ENCODE measurements around the gene FRS3.

FRS3 gene, protein sequence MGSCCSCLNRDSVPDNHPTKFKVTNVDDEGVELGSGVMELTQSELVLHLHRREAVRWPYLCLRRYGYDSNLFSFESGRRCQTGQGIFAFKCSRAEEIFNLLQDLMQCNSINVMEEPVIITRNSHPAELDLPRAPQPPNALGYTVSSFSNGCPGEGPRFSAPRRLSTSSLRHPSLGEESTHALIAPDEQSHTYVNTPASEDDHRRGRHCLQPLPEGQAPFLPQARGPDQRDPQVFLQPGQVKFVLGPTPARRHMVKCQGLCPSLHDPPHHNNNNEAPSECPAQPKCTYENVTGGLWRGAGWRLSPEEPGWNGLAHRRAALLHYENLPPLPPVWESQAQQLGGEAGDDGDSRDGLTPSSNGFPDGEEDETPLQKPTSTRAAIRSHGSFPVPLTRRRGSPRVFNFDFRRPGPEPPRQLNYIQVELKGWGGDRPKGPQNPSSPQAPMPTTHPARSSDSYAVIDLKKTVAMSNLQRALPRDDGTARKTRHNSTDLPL

DNA sequence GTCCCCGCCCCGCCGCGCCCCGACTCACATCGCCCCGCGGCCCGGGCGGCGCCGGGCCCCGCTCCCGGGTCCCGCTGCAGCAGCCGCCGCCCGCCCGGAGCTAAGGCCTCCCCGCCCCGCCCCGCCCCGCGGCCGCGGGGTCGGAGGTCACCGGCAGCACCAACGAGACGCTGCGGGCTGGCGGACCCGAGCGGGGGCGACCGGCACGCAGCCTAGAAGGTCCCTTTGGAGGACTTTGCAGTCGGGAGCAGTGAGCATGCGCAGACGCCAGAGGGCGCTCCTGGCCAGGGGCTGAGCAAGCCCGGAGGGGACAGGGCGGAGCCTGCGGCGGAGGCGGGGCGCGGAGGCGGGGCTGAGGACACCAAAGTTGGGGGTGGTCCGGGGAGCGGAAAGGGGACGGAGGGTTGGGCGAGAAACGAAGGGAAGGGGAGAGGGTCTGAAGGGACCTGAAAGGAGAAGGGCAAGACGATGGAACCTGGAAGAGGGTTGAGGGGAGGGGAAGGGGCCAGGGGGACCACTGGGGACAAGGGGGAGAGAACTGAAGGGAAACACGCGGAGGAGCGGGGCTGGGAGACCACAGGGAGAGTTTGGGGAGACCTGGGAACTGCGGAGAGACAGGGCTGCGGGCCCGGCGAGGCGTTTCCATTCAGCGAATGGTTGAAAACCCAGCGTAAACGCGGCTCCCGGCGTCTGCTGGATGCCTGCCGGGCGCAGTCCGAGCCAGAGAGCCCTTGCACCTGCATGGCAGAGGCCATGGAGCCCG lies at the start of gene FRS3:
FRS3 (minus strand) TSS at position 113 of the 763 bp plus-strand sequence. CDS start 2,913 bp downstream, outside the sequence.
- peak within 1 kb of the TSS; percentile 73 for H3K4me3 ChIP-seq (ENCODE audit: low read depth, low read length)
- DNase-seq (ENCODE audit: low read depth): peak; percentile 97
- TF ChIP-seq CTCF (IDR thresholded peaks at IDR 0.05; ENCODE audit: low read depth, low read length) (peak; percentile 81), POLR2A (IDR thresholded peaks at IDR 0.05; ENCODE audit: extremely low read depth, insufficient read length) (peak; percentile 41), MAX (IDR thresholded peaks at IDR 0.05; ENCODE audit: low read depth, low read length) (peak; percentile 80), MYC (IDR thresholded peaks at IDR 0.05; ENCODE audit: low read depth, low read length) (peak; percentile 44)

GRCh38 chr6:41826343-41827022 lies 46.8 kb upstream of the FRS3 start:
- no peak for DNase-seq (ENCODE audit: low read depth)
- TF ChIP-seq MAX (IDR thresholded peaks at IDR 0.05; ENCODE audit: low read depth, low read length) (no peak), POLR2A (IDR thresholded peaks at IDR 0.05; ENCODE audit: extremely low read depth, insufficient read length) (no peak), CTCF (IDR thresholded peaks at IDR 0.05; ENCODE audit: low read depth, low read length) (no peak), MYC (IDR thresholded peaks at IDR 0.05; ENCODE audit: low read depth, low read length) (no peak)
- no peak overlapping the region for H3K4me3 ChIP-seq (ENCODE audit: low read depth, low read length)

GRCh38 chr6:41824571-41825569 lies 45.2 kb upstream of the FRS3 start:
- no peak for DNase-seq (ENCODE audit: low read depth)
- TF ChIP-seq MYC (IDR thresholded peaks at IDR 0.05; ENCODE audit: low read depth, low read length) (no peak), MAX (IDR thresholded peaks at IDR 0.05; ENCODE audit: low read depth, low read length) (no peak), POLR2A (IDR thresholded peaks at IDR 0.05; ENCODE audit: extremely low read depth, insufficient read length) (no peak), CTCF (IDR thresholded peaks at IDR 0.05; ENCODE audit: low read depth, low read length) (no peak)
- no peak overlapping the region for H3K4me3 ChIP-seq (ENCODE audit: low read depth, low read length)

GRCh38 chr6:41823178-41823577 lies 43.5 kb upstream of the FRS3 start:
- no peak for TF ChIP-seq MYC (IDR thresholded peaks at IDR 0.05; ENCODE audit: low read depth, low read length)
- no peak for TF ChIP-seq MAX (IDR thresholded peaks at IDR 0.05; ENCODE audit: low read depth, low read length)
- TF ChIP-seq POLR2A (IDR thresholded peaks at IDR 0.05; ENCODE audit: extremely low read depth, insufficient read length): no peak
- no peak for TF ChIP-seq CTCF (IDR thresholded peaks at IDR 0.05; ENCODE audit: low read depth, low read length)
- no peak for DNase-seq (ENCODE audit: low read depth)

More at GRCh38 chr6:41823178-41823577, 43.5 kb upstream of the FRS3 start:
- H3K4me3 ChIP-seq (ENCODE audit: low read depth, low read length): no peak overlapping the region
